Endothelial cell of umbilical vein (primary cell): ENCODE measurements around the gene NDUFAF7. TPM values are rescaled to one million over a fixed set of nuclear protein-coding genes. Genes with fewer than 3 reads are reported as not detected.

ENCODE experiments used
- BruUV-seq: library from RNA; stranded (reverse); fragments of 400-500 nt; replicated peaks from 2 replicates; lab custom pipeline; 2021; lab: Mats Ljungman, UMichigan
- CTCF ChIA-PET: fragments of 300-600, 350-600 bp; sonication (Branson Sonifier 250); formaldehyde crosslinking; loops from one replicate; lab custom pipeline; 2021; ENCODE audit warnings: antibody characterized with exemption, inconsistent platforms; lab: Charles Lee
- POLR2A ChIA-PET: fragments of 300-600, 350-600 bp; sonication (Branson Sonifier 250); formaldehyde crosslinking; loops from one replicate; lab custom pipeline; 2021; ENCODE audit warnings: antibody characterized with exemption, inconsistent platforms; lab: Charles Lee
- DNase-seq: peaks from one replicate; pipeline ENCODE4 v3.0.0-alpha.2; 2011; ENCODE audit warnings: low read depth, low spot score
- FAIRE-seq: peaks from 2 replicates; lab custom pipeline; 2011; peaks lifted over from hg19 to GRCh38; lab: Jason Lieb, UNC
- H2AFZ ChIP-seq: 2 replicates; pipeline ENCODE4 v1.6.0; 2012; ENCODE audit warnings: low read depth, low read length, control low read depth, inconsistent platforms
- H3K27ac ChIP-seq: 2 replicates; pipeline ENCODE4 v1.5.1; 2011; ENCODE audit warnings: low read depth, mild to moderate bottlenecking, control low read depth, low read length, moderate library complexity; ENCODE audit not compliant: insufficient read depth
- H3K27me3 ChIP-seq, 2 experiments: 2 replicates each; pipeline versions ENCODE4 v1.6.0 to v1.6.1; 2011; ENCODE audit warnings: low read length in 2 of 2, mixed read lengths in 1 of 2; ENCODE audit not compliant: control insufficient read depth in 2 of 2, insufficient read depth in 2 of 2
- H3K36me3 ChIP-seq, 2 experiments: 2 replicates in 1 of 2; 3 replicates in 1 of 2; pipeline ENCODE4 v1.5.1; 2011; ENCODE audit warnings: low read length in 2 of 2, mild to moderate bottlenecking in 1 of 2, moderate library complexity in 1 of 2; ENCODE audit not compliant: control insufficient read depth in 2 of 2, insufficient read depth in 2 of 2; ENCODE audit errors: extremely low read depth in 1 of 2
- H3K4me1 ChIP-seq: 3 replicates; pipeline ENCODE4 v1.5.1; 2011; ENCODE audit warnings: mild to moderate bottlenecking, low read length; ENCODE audit not compliant: control insufficient read depth, insufficient read depth; ENCODE audit errors: extremely low read depth
- H3K4me2 ChIP-seq: 2 replicates; pipeline ENCODE4 v1.6.1; 2011; ENCODE audit warnings: low read length, control low read depth, mixed read lengths; ENCODE audit not compliant: insufficient read depth
- H3K4me3 ChIP-seq, 3 experiments: fragments of 200-600 bp in 1 of 3; sonication (generic), shearing (Covaris generic) in 1 of 3; replicated peaks in 1 of 3; 2 replicates each; pipeline ENCODE4 v1.5.1; 2011 to 2016; ENCODE audit warnings: control low read depth in 3 of 3, low read length in 3 of 3, mild to moderate bottlenecking in 2 of 3, inconsistent platforms in 1 of 3, low read depth in 1 of 3, moderate library complexity in 1 of 3; ENCODE audit not compliant: insufficient read depth in 1 of 3
- H3K79me2 ChIP-seq: 2 replicates; pipeline ENCODE4 v1.6.0; 2012; ENCODE audit warnings: low read length, inconsistent platforms; ENCODE audit not compliant: control insufficient read depth, insufficient read depth
- H3K9ac ChIP-seq: replicated peaks from 2 replicates; pipeline ENCODE3; 2011; ENCODE audit warnings: low read length, control low read depth; ENCODE audit not compliant: insufficient read depth; ENCODE audit errors: extremely low read depth
- H3K9me1 ChIP-seq: replicated peaks from 3 replicates; pipeline ENCODE4 v1.6.0; 2011; ENCODE audit warnings: mild to moderate bottlenecking, low read length; ENCODE audit not compliant: control insufficient read depth, insufficient read depth; ENCODE audit errors: extremely low read depth
- H3K9me3 ChIP-seq: replicated peaks from 2 replicates; pipeline ENCODE4 v1.5.1; 2012; ENCODE audit warnings: low read length, inconsistent platforms; ENCODE audit not compliant: control insufficient read depth, insufficient read depth
- H4K20me1 ChIP-seq: replicated peaks from 2 replicates; pipeline ENCODE3; 2011; ENCODE audit warnings: mild to moderate bottlenecking, low read length; ENCODE audit not compliant: control insufficient read depth, insufficient read depth; ENCODE audit errors: extremely low read depth
- CTCF ChIP-seq, 2 donors: IDR thresholded peaks; 1 replicate in 1 of 2; 2 replicates in 1 of 2; pipeline ENCODE4 v1.5.1; 2011; ENCODE audit warnings: low read length in 2 of 2, mild to moderate bottlenecking in 2 of 2, moderate library complexity in 2 of 2, control low read depth in 1 of 2, inconsistent platforms in 1 of 2, low read depth in 1 of 2; ENCODE audit not compliant: insufficient read depth in 1 of 2; ENCODE audit errors: extremely low read depth in 1 of 2
- FOS ChIP-seq: IDR thresholded peaks from 2 replicates; pipeline ENCODE4 v1.6.1; 2011; ENCODE audit warnings: mild to moderate bottlenecking, low read length, moderate library complexity, borderline replicate concordance; ENCODE audit not compliant: insufficient read depth
- MYC ChIP-seq: IDR thresholded peaks from one replicate; pipeline ENCODE4 v1.6.1; 2011; ENCODE audit warnings: mild to moderate bottlenecking, low read depth, low read length
- POLR2A ChIP-seq: IDR thresholded peaks from 2 replicates; pipeline ENCODE4 v1.6.1; 2012; ENCODE audit warnings: low read depth, mild to moderate bottlenecking, control low read depth, low read length
- dilution Hi-C: fragments of 300-500 bp; cut with MboI; formaldehyde crosslinking; loops from one replicate; pipeline ENCODE4 v1.15.0; 2019; ENCODE audit warnings: low sequenced_read_pairs; ENCODE audit not compliant: extremely low pct_ligation_motif_present
- intact Hi-C: fragments of 100-400 bp; cut with micrococcal nuclease; formaldehyde crosslinking; loops from one replicate; pipeline ENCODE4 v1.10.0; 2022
- polyA plus RNA-seq, 4 experiments: library from polyadenylated mRNA; depleted of rRNA in 3 of 4; stranded (reverse) in 3 of 4; unstranded in 1 of 4; fragments of >200 nt; gene quantifications; 2 replicates each; pipeline versions ENCODE4 v1.2.1 to v1.2.3, GENCODE V29; 2011 to 2012; ENCODE audit warnings: missing spikeins in 1 of 4
- total RNA-seq: library from RNA; stranded (reverse); gene quantifications from 2 replicates; pipeline ENCODE4 v1.2.3, GENCODE V29; 2021

The NDUFAF7 gene
- total and polyA plus RNA-seq, 2 donors (not counting 3 experiments of a cell fraction or from before 2014, with no cell fraction given), result 11.6 to 23.4 TPM

- Histone ChIP-seq H4K20me1 (no peaks in the 10 kb centered on the region), H2AFZ (no peak overlapping the region), H3K4me1 (peaks cover 8% of the 10 kb centered on the region), H3K9me1 (no peaks in the 10 kb centered on the region), H3K27me3 (no peaks in the 10 kb centered on the region), H3K36me3 (peaks cover 3 to 17% of the 10 kb centered on the region in 2 experiments), H3K27ac (no peak overlapping the region), H3K4me2 (no peak overlapping the region), H3K9me3 (no peaks in the 10 kb centered on the region), H3K4me3 (no peak overlapping the region), H3K79me2 (no peaks in the 10 kb centered on the region), H3K9ac (no peak overlapping the region)
- no peak for FAIRE-seq
- intact Hi-C loops (no loop called here), dilution Hi-C loops (no loop called here)
- POLR2A ChIA-PET, result no interaction called here
- no peak for DNase-seq
- CTCF ChIA-PET, result interaction anchor here (1.7 to 2.0 kb wide), 2 partner anchors 10 to 633 kb away, joined by 6 read pairs; no protein-coding TSS in a partner anchor
- TF ChIP-seq MYC, result no peak
- TF ChIP-seq POLR2A, result no peak
- no TSS peak for BruUV-seq
Measured at GRCh38 chr2:37244755-37245154, 13.3 kb downstream of the NDUFAF7 start.

DNA sequence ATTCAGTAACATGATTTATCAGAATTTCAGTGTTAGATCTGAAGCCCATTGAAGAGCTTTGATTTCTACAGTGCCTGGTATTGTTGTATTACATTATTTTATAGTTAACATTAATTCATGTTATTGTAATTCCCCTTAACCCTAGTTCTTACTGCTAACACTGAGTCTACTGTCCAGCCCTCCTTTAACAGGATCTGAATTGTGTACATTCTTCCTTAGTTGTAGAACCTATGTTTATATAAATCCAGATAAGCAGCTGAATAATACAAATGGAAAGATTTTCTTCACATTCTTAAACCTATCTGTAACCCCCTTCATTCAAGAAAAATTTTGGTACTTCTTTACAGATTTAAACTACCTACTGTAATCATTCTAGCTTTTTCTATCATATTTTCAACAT, 14.7 kb downstream of the NDUFAF7 start:
- H3K27ac ChIP-seq, result no peak overlapping the region
- no peak for DNase-seq
- POLR2A ChIA-PET, result no interaction called here
- no peaks in the 10 kb centered on the region for H3K9me3 ChIP-seq
- dilution Hi-C loops (no loop called here), intact Hi-C loops (no loop called here)
- CTCF ChIA-PET, result no interaction called here
- no peak overlapping the region for H2AFZ ChIP-seq
- no peak overlapping the region for H3K4me2 ChIP-seq
- H3K79me2 ChIP-seq, result no peaks in the 10 kb centered on the region
- peaks cover 3 to 17% of the 10 kb centered on the region in 2 experiments for H3K36me3 ChIP-seq
- no peaks in the 10 kb centered on the region for H3K27me3 ChIP-seq
- FAIRE-seq, result no peak
- H3K9ac ChIP-seq, result no peak overlapping the region
- no peaks in the 10 kb centered on the region for H4K20me1 ChIP-seq
- H3K4me3 ChIP-seq, result no peak overlapping the region
- TF ChIP-seq CTCF (IDR thresholded peaks at IDR 0.05; ENCODE audit: extremely low read depth in 1 of 2, insufficient read depth in 1 of 2, low read depth in 1 of 2, low read length in 2 of 2) (no peak), FOS (no peak), MYC (no peak)
- no peaks in the 10 kb centered on the region for H3K9me1 ChIP-seq
- H3K4me1 ChIP-seq, result peaks cover 6% of the 10 kb centered on the region
- no TSS peak for BruUV-seq
